Adrenal gland (tissue), 5 donors: ENCODE results near the gene ANKRD36.
"Not testable (repeated sequence)": the region's sequence is repeated elsewhere in the genome, so short reads cannot be mapped to it uniquely, and the experiment has no call there.

Source experiments
- CTCF ChIP-seq, 6 experiments: fragments of 450-650 bp in 4 of 6; fragments of 200-600 bp in 2 of 6; sonication (generic) in 1 of 6; IDR thresholded peaks; 1 replicate in 5 of 6; 2 replicates in 1 of 6; pipeline versions ENCODE4 v1.5.1 to v1.8.0; 2016 to 2021; ENCODE audit warnings: antibody characterized with exemption in 6 of 6, mild to moderate bottlenecking in 2 of 6, moderate library complexity in 1 of 6
- POLR2A ChIP-seq, 2 donors: fragments of 450-650 bp; IDR thresholded peaks; one replicate each; pipeline ENCODE4 v1.6.1; 2017; ENCODE audit warnings: antibody characterized with exemption in 2 of 2, mild to moderate bottlenecking in 2 of 2, moderate library complexity in 1 of 2
- donor health status: DM: no; HTN: no; CAD: no.

GRCh38 chr2:97066030-97066429 lies 46.9 kb upstream of the ANKRD36 start:
- not testable (repeated sequence) for TF ChIP-seq CTCF, POLR2A (IDR thresholded peaks at IDR 0.05)
